Activated naive CD8-positive, alpha-beta T cell (primary cell): ENCODE results near the gene FAM53A.
"Not testable (repeated sequence)": the region's sequence is repeated elsewhere in the genome, so short reads cannot be mapped to it uniquely, and the experiment has no call there.

Experiments used
- H3K27ac Mint-ChIP-seq: one replicate; pipeline ENCODE4 v1.8.0; 2021; ENCODE audit warnings: mixed read lengths
- H3K27me3 Mint-ChIP-seq: one replicate; pipeline ENCODE4 v1.8.0; 2021; ENCODE audit warnings: mixed read lengths
- H3K36me3 Mint-ChIP-seq: one replicate; pipeline ENCODE4 v1.8.0; 2021; ENCODE audit warnings: mixed read lengths
- H3K4me1 Mint-ChIP-seq: one replicate; pipeline ENCODE4 v1.8.0; 2021; ENCODE audit warnings: low read depth, mixed read lengths
- H3K4me3 Mint-ChIP-seq: one replicate; pipeline ENCODE4 v1.8.0; 2021; ENCODE audit warnings: mild to moderate bottlenecking, mixed read lengths
- H3K9me3 Mint-ChIP-seq: one replicate; pipeline ENCODE4 v1.8.0; 2021; ENCODE audit warnings: low read depth, mixed read lengths

FAM53A gene

DNA sequence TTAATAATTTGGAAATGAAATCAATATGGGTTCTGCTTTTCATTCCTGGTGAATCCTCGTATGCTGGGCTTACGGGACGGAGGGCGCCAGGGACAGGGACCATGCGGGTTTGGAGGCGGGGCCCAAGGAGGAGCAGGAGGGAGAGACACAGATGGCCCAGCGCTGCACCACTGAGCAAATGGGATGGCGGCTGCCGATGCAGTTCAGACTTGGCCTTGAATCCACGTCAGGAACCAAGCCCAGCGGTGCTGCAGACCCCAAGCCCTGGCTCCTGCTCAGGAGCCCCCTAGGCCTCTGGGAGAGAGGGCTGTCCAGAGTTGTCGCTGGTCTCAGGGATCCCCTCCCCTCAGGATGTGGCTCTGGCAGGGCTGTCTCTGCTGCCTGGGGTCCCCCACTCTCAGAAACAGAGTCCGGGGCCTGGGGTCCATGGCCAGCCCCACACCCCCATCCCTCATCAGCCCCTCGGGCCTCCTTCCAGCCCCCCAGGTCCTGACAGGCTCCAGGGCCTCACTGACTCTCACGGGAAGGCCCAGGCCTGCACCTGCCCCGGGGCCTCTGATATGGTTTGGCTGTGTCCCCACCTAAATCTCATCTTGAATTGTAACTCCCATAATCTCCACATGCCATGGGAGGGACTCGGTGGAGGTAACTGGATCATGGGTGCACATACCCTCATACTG, 75.2 kb downstream of the FAM53A start:
- Mint-ChIP-seq H3K4me1 (peaks cover 13% of the 10 kb centered on the region), H3K27me3 (no peaks in the 10 kb centered on the region), H3K27ac (no peak overlapping the region), H3K4me3 (no peak overlapping the region), H3K9me3 (no peaks in the 10 kb centered on the region), H3K36me3 (no peaks in the 10 kb centered on the region)

DNA sequence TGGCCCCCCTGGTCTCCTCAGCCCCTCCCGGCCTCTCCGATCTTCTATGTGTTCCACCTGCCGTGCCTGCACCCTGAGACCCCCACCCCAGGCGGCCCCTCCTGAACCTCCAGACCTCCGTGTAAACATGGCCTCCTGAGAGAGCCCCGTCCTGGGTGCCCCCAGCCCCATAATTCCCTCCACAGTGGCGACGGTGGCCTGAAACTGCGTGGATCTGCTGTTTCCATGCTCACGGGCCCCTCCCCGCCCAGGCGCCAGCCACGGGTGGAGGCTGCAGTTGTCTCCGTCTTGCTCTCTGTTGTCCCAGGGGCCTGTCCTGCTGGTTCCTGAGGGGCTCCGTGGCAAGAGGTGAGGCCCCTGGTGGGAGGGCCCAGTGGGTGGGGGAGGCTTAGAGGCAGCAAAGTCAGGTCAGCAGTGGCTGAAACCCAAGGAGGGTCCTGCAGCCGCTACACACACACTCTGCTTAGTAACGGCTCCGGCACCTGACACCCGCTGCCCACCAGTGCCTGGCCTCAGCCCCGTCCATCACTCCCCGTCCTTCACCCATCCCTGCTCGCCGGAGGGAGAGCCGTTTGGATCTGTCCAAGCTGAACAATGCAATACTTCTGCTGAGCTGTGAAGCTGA, 75.8 kb downstream of the FAM53A start:
- H3K27ac Mint-ChIP-seq: no peak overlapping the region
- no peaks in the 10 kb centered on the region for H3K9me3 Mint-ChIP-seq
- H3K4me3 Mint-ChIP-seq: no peak overlapping the region
- peaks cover 10% of the 10 kb centered on the region for H3K4me1 Mint-ChIP-seq
- no peaks in the 10 kb centered on the region for H3K27me3 Mint-ChIP-seq
- H3K36me3 Mint-ChIP-seq: no peaks in the 10 kb centered on the region

DNA sequence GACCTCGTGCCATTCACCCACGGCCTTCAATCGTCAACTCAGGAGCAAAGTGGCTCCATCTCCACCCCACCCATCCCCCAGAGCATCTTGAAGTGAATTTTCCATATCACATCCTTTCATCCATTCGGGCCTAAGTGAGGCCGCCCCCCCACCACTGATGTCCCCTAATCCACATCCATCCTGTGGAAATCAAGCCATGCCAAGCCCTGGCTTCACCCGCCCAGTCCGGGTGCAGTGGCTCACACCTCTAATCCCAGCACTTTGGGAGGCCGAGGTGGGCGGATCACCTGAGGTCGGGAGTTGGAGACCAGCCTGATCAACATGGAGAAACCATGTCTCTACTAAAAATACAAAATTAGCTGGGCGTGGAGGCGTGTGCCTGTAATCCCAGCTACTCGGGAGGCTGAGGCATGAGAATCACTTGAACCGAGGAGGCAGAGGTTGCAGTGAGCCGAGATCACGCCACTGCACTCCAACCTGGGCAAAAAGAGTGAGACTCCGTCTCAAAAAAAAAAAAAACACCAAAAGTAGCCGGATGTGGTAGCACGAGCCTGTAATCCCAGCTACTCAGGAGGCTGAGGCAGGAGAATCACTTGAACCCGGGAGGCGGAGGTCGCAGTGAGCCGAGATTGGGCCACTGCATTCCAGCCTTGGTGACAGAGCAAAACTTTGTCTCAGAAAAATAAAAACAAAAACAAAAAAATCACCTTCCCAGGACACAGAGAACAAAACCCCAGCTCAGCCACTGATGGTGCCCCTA, 76.5 kb downstream of the FAM53A start:
- H3K27ac Mint-ChIP-seq, H3K27me3 Mint-ChIP-seq, H3K36me3 Mint-ChIP-seq, H3K9me3 Mint-ChIP-seq, H3K4me3 Mint-ChIP-seq: not testable (repeated sequence)
- peaks cover 10% of the 10 kb centered on the region for H3K4me1 Mint-ChIP-seq

DNA sequence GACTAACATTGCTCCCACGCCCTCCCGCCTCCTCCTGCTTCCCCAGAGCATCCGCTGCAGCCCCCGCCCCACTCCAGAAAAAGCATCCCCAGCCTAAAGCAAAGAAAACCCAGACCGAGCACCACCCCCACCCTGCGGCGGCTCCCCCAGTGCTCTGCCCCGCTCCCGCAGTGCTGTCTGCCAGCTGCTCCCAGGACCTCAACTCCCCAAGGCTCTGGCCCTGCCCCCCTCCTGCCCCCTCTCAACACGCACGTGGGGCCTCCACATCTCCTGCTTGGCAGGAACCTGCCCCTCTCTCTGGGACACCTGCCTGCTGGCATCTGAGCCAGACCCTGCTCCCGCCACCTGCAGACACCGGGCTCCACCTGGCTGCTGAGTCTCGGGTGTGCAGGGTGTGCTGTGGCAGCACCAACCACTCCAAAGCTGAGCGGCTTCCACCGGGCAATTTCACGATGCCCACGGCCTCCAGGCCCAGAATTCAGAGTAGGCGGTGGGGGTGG, 79.4 kb downstream of the FAM53A start:
- Mint-ChIP-seq H3K4me3 (no peak overlapping the region), H3K4me1 (peaks cover 14% of the 10 kb centered on the region), H3K27me3 (no peaks in the 10 kb centered on the region), H3K27ac (no peak overlapping the region), H3K9me3 (no peaks in the 10 kb centered on the region), H3K36me3 (no peaks in the 10 kb centered on the region)

- Mint-ChIP-seq H3K9me3 (no peaks in the 10 kb centered on the region), H3K36me3 (no peaks in the 10 kb centered on the region), H3K27ac (no peak overlapping the region), H3K4me1 (peaks cover 14% of the 10 kb centered on the region), H3K27me3 (no peaks in the 10 kb centered on the region), H3K4me3 (no peak overlapping the region)
Observed at GRCh38 chr4:1604181-1604705, 79.9 kb downstream of the FAM53A start.

DNA sequence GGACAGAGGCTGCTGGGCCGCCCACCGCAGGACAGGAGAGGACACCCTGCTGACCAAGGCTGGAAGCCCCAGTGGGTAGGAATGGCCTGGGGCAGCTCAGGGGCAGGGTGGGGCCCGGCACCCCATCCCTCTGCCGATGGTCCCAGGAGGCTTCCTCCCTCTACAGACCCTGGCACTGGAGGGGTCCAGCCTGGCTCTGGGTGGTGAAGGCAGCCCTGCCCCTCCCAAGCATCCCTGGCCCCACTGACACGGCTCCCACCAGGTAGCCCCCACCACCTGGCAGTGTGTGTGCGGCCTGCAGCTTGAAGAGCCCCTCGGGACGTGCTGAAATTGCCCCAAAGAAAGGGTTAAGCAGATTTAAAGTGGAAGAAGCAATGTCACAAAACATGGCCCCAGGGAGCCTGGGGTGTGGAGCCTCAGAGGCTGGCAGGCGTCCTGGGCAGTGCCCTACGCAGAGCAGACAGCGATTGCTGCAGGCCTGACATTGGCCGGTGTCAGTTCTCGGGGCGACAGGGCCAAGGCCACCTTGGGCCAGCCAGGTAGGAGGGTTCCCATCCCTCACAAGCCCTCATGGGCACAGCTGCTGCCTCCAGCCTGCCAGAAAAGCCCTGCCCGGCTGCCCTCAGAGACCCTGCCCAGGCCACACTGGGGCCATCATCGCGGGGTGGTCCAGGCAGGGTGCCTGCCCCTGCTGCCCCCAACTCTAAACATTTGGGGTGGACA, 80.5 kb downstream of the FAM53A start:
- Mint-ChIP-seq H3K4me3 (no peak overlapping the region), H3K9me3 (no peaks in the 10 kb centered on the region), H3K36me3 (no peaks in the 10 kb centered on the region), H3K27ac (no peak overlapping the region), H3K27me3 (no peaks in the 10 kb centered on the region), H3K4me1 (peaks cover 15% of the 10 kb centered on the region)

- no peak overlapping the region for H3K27ac Mint-ChIP-seq
- no peaks in the 10 kb centered on the region for H3K36me3 Mint-ChIP-seq
- H3K4me1 Mint-ChIP-seq: peaks cover 18% of the 10 kb centered on the region
- H3K27me3 Mint-ChIP-seq: no peaks in the 10 kb centered on the region
- H3K4me3 Mint-ChIP-seq: no peak overlapping the region
- no peaks in the 10 kb centered on the region for H3K9me3 Mint-ChIP-seq
Observed at GRCh38 chr4:1602655-1603412, 81.3 kb downstream of the FAM53A start.

DNA sequence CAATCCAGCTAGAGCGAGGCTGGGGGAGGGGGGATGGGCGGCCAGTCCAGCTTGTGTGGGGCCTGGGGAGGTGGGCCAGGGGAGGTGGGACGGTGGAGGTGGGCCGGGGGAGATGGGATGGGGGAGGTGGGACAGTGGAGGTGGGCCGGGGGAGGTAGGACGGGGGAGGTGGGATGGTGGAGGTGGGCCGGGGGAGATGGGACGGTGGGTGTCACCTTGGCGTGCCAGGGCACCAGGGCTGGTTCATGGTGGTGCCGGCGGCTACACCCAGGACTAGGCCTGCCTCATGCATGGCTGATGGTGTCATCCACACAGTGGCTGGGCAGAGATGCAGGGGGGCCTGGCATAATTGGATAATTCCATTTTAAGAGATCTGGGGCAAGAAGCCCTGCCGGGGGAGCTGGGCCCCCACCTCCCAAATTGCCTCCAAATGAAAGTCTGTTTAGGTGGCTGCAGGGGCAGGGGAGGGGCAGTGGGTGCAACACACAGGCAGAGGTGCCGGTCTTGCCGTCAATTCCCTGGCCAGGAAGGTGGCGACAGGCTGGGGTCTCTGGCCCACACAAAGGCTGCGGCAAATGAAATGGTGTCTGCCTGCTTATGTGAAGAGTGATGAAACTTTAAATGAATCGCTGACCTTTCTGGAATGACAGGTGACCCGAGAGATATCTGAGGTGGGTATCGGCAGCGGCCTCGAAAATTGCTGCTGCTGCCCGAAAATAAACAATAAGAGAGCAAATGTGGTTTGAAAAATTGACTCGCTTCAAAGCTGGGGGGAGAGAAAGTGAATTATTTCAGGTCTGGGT, 82.1 kb downstream of the FAM53A start:
- Mint-ChIP-seq H3K36me3 (no peaks in the 10 kb centered on the region), H3K4me1 (peaks cover 18% of the 10 kb centered on the region), H3K4me3 (no peak overlapping the region), H3K27me3 (no peaks in the 10 kb centered on the region), H3K9me3 (no peaks in the 10 kb centered on the region), H3K27ac (no peak overlapping the region)

GRCh38 chr4:1601533-1601835, 82.6 kb downstream of the FAM53A start:
- H3K27ac Mint-ChIP-seq: no peak overlapping the region
- H3K9me3 Mint-ChIP-seq: no peaks in the 10 kb centered on the region
- no peaks in the 10 kb centered on the region for H3K27me3 Mint-ChIP-seq
- no peaks in the 10 kb centered on the region for H3K36me3 Mint-ChIP-seq
- peaks cover 17% of the 10 kb centered on the region for H3K4me1 Mint-ChIP-seq
- no peak overlapping the region for H3K4me3 Mint-ChIP-seq

GRCh38 chr4:1600811-1601532, 83.1 kb downstream of the FAM53A start:
- peaks cover 13% of the 10 kb centered on the region for H3K4me1 Mint-ChIP-seq
- H3K36me3 Mint-ChIP-seq: no peaks in the 10 kb centered on the region
- no peaks in the 10 kb centered on the region for H3K27me3 Mint-ChIP-seq
- H3K27ac Mint-ChIP-seq: no peak overlapping the region
- H3K9me3 Mint-ChIP-seq: no peaks in the 10 kb centered on the region
- H3K4me3 Mint-ChIP-seq: no peak overlapping the region

DNA sequence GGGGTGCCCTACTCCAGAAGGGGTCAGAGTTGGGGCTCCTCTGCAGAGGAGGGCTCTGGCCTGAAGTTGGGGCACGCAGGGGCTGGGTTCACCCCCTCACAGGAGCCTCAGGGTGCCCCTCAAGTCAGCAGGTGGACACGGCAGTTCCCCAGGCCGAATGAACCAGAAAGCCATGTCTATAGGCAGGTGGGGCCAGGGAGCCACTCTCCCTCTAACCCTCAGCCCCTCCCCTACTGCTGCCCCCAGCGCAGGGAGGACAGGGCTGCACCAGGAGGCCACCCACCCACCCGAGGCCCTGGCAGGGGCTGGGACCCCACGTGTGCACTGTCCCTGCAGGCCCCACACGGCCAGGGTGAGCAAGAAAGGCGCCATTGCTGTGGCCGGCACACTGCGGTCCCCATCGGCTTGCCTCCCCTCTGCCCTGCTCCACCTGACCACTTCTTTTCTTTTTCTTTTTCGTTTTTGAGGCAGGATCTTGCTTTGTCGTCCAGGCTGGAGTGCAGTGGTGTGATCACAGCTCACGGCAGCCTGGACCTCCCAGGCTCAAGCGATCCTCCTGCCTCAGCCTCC, 83.8 kb downstream of the FAM53A start:
- H3K9me3 Mint-ChIP-seq: no peaks in the 10 kb centered on the region
- no peaks in the 10 kb centered on the region for H3K27me3 Mint-ChIP-seq
- no peak overlapping the region for H3K27ac Mint-ChIP-seq
- no peak overlapping the region for H3K4me3 Mint-ChIP-seq
- peaks cover 11% of the 10 kb centered on the region for H3K4me1 Mint-ChIP-seq
- no peaks in the 10 kb centered on the region for H3K36me3 Mint-ChIP-seq

GRCh38 chr4:1599491-1600210, 84.5 kb downstream of the FAM53A start:
- Mint-ChIP-seq H3K27ac (no peak overlapping the region), H3K4me3 (no peak overlapping the region), H3K36me3 (no peaks in the 10 kb centered on the region), H3K9me3 (no peaks in the 10 kb centered on the region), H3K4me1 (peaks cover 9% of the 10 kb centered on the region), H3K27me3 (no peaks in the 10 kb centered on the region)
